HG03432 (cell line): Measurements from ENCODE around the gene CPLX3.
A peak's percentile ranks its signal among the peaks of the same experiment; 100 is the strongest.

Experiments used
- ATAC-seq: cut with Tn5 transposase; IDR thresholded peaks from one replicate; pipeline ENCODE4 v1.9.1; 2021; ENCODE audit warnings: mild to moderate bottlenecking, moderate library complexity; ENCODE audit not compliant: unreplicated experiment

Gene CPLX3

DNA sequence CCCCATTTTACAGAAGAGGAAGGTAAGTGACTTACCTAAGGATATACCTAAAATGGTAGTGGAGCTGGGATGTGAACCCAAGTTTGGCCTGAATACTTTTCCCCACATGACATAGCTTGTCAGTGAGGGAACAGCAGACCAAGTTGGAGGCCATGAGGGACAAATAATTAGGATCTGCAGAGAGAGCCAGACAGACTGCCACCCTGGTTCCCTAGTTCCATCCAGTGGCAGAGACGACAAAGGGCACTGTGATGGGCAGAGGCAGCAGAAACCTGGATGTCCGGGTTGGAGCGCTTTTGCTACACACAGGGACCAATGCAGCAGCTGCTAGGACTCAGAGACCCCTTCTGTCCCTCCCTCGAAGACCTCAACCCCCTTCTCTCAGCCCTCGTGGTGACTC lies 1.2 kb downstream of the CPLX3 start:
- ATAC-seq = no peak

DNA sequence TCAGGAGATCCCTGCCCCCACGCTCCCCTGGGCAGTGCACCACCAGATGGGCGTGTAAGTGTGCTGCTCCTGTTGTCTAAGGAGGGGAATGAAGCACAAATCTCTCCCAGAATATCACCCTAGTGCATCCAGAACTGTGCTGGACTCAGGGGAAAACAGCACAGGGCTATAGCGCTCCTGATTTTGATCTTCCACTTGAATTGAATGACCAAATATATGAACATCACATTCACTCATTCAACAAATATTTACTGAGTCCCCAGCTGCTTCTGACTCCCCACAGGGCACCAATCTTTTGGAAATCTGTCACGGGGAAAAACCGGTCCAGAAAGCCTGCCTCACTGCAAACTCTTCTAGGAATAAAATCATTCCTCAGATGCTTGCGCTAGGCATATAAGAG lies 2.4 kb downstream of the CPLX3 start:
- ATAC-seq = no peak

DNA sequence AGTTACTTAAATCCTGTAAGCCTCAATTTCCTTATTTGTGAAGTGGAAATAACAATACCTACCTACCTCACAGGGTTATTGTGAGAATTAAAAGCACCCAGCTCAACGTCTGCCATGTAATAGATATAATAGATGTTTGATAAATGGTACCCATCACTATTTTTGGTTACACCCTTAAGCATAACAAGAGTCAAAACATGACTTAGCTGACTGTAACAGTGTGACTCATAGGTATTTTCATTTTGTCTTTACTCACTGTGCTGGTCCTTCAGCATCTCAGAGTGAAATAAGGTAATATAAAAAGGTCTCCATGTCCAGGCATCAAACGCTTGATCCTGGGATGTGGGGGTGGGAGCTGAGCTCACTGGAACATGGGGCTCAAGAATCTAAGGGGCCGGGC lies 3.1 kb downstream of the CPLX3 start:
- ATAC-seq = no peak

DNA sequence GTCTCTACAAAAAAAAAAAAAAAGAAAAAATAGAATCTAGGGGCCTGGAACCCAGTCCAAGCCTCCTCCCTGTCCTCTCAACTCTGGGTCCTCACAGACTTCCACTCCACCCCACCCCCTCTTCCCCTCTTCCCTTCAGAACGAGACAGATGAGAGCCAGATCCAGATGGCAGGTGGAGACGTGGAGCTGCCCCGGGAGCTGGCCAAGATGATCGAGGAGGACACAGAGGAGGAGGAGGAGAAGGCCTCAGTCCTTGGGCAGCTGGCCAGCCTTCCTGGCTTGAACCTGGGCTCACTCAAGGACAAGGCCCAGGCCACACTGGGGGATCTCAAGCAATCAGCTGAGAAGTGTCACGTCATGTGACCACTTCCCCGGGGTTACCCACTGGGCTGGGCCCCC lies 3.6 kb downstream of the CPLX3 start:
- no peak for ATAC-seq

DNA sequence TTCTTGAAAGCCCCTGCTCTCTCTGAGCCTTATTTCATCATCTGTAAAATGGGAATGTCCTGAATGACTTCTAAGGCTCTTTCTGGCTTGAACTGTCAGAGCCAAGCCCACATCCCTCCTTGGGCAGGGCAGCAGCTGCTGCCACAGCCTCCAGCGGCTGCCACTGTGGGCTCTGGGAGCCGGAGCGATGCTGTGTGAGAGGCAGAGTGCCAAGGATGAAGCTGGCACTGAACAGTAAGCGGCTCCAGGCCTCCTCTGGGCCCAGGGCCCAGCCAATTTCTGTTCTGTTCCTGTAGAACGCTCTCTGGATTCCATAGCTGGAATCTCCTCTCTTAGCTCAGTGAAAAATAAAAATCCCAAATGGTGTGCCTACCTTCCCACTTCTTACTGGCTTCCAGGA lies 4.4 kb downstream of the CPLX3 start:
- no peak for ATAC-seq

DNA sequence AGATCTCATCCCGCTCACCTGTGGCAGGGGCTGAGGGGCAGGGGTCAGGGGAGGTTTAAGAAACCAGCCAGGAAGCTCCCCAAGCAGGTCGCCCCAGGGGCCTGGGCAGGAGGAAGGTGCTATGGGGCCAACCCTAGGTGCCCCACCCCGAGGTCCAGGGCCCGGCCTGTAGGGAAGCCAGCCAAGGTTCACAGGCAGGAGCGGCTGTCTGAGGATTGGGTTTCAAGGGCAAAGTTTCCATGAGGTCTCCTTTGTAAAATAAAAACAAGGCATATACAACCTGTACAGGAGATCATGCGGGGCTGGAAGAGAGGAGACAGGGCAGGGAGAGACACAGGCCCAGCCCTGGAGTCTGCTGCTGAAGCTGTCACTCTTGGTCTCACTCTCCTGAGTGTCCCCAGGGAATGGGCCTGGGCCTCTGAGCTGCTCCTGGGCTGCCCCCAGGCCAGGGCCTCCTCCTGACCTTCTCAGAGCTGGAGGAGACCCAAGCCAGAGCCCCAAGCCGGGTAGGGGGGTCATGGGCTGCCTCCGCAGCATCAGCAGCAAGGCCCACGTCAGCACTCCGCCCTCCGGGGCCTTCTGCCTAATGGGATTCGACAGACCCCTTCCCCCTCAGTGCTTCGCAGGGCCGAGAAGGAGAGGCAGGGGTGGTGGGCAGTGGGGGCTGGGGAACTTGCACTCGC lies 5.5 kb downstream of the CPLX3 start:
- no peak for ATAC-seq

DNA sequence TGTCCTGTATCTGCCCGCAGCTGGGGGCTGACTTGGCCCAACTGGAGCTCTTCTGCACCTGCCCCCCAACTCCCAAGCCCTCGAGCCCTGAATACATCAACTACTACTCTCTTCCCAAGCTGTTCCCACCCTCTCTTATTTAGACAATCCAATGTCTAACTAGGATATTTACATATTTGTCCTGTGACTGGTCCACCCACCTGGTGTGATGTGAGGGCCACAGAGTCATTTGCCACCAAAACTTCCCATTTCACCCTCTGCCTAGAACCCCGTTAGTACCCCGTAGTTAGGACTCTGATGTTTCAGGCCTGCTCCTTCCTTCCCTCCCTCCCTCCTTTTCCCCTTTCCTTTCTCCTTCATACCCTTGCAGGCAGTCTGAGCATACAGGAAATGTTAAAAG lies 6.4 kb downstream of the CPLX3 start:
- no peak for ATAC-seq

DNA sequence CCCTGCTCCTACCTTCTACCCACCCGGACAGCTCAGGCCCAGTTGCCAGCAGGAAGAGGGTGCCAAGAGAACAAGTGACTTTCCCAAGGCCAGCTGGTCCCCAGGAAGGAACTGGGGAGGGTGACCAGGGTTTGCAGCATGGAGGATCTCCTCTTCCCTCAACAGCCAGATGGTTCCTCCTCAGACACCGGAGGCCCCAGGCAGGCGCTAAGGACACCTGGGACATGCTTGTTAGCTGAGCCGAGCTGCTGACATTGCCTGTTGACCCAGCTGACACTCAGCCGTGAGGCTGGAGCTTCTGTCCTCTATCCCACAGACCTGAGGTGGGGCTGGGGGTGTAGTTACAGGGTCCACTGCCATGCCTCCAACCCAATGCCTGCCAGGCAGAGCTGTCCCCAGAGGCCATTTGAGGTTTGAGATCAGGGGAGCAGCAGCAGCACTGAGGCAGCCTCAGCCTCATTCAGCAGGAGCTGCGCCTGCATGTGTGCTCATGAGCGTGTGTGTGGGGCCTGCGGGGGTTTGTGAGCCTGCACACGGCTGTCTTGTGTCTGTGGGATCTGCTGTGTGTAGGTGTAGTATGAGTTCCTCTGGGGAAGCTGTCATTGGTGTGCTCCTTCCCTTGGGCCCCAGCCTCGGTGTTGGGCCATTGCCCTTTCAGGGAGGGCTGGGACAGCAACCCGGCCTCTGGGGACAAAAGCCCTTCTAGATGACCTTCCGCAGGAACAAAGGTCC lies 7.1 kb downstream of the CPLX3 start:
- no peak for ATAC-seq

DNA sequence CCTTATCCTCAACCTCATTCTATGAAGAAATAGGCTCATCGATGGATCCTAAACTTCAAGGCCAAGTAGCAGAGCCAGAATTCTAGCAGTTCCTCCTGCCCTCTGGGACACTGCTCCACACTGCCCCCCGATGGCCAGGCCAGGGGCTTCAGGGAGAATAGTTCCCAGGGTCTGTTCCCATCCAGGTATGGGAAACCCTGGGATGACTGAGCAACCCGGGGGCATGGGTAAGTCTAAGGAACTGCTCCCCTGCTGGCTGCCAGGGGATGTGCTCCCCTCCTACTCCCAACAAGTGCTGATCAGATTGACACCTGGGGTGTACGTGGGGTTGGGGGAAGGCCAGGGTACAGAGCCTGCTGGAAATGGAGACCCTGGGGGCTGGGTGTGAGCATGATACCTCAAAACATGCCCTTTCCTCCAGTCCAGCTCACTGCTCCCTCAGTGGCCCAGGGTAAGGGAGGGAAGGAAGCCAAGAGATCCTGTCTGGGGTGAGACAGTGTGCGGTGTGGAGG lies 8.9 kb downstream of the CPLX3 start:
- no peak for ATAC-seq

DNA sequence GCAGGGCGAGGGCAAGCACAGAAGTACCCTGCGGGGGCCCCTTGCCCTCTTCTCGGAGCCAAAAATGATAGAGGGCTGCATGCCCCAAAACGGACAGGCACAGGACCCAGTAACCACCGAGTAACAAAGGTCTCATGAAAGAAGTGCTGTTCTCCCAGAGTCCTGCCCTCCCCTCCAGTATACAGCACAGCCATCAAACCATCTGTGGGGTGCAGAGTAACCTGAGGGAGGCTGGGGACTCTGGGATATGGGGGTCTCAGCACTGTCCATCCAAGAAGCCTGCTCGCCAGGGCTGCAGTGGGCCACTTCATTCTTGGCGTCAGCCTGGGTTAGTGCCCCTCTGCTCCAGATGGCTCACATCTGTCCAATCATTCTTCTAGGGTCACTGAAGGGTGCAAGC lies 10.4 kb downstream of the CPLX3 start:
- no peak for ATAC-seq

DNA sequence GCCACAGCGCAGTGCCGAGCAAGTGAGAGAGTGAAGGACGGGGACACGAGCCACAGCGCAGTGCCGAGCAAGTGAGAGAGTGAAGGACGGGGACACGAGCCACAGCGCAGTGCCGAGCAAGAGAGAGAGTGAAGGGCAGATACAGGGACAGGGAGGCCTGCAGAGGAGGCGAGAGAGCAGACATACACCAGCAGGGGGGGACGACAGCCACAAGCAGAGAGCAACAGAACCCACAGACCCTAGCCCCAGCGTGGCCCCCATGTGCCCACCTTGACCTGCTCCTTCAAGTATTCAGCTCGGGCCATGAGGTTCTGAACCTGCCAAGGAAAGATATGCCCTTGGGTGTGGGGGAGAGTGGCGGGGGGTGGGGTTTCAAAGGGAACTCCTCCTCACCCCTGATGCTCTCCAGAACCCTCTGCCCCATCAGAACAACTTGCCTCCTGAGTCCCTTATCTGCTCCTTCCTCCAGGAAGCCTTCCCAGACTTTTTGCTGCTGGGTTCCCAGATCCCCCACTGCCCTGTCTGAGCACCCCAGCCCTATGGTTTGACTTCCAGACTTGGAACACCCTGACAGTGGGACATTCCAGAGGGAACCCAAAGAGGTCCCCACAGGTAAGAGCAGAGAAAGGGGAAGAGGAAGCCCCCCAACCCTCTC lies 11.2 kb downstream of the CPLX3 start:
- ATAC-seq = no peak

DNA sequence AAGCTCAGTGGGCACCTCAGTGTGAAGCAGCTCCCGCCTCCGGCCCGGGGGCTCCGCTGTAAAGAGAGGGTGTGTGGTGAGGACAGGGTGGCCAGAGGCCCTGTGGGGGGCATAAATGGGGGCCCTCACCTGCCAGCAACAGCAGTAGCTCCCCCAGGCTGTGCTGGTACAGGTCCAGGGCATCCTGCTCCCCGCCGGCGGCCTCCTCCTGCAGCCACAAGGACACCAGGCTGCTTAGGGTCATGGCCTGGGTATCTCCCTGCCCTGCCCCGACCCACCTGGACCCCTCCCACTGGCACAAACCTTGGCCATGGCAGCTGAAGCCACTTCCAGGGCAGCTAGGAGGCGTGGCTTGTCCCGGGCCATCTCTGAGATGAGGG lies 11.7 kb downstream of the CPLX3 start:
- ATAC-seq = no peak

DNA sequence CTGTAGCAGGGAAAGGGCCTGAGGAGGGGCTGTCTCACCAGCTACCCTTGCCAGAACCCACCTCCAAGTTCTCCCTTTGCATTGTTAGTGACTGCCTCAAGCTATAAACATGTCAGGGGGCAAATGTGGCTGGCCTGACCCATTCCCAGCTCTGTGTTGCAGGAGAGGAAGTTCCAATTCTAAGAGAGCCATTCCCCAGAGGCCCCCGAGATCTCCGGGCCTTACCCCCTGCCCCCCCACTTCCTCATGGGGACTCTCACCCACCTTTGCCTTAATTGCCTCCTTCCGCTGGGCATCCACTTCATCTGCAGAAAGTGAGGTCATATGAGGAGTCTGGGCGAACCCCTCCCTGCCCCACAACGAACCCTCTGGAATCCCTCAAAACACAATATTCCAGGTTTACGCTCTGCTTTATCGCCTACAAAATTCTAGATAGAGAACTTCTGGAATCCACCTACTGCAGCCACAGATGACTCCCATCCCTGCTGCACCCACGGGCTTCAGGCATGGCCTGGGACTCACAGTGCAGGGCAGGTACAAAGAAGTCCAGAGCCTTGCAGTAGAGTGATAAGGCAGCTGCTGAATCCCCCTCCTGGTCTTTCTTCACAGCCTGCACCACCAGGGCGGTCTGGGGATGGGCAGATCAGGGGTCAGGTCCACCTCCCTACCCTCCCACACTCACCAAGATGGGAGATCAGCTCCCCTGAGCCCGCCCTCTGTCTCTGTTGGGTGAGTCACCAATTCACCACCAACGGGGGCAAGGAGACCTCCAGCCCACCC lies 12.5 kb downstream of the CPLX3 start:
- ATAC-seq = no peak

DNA sequence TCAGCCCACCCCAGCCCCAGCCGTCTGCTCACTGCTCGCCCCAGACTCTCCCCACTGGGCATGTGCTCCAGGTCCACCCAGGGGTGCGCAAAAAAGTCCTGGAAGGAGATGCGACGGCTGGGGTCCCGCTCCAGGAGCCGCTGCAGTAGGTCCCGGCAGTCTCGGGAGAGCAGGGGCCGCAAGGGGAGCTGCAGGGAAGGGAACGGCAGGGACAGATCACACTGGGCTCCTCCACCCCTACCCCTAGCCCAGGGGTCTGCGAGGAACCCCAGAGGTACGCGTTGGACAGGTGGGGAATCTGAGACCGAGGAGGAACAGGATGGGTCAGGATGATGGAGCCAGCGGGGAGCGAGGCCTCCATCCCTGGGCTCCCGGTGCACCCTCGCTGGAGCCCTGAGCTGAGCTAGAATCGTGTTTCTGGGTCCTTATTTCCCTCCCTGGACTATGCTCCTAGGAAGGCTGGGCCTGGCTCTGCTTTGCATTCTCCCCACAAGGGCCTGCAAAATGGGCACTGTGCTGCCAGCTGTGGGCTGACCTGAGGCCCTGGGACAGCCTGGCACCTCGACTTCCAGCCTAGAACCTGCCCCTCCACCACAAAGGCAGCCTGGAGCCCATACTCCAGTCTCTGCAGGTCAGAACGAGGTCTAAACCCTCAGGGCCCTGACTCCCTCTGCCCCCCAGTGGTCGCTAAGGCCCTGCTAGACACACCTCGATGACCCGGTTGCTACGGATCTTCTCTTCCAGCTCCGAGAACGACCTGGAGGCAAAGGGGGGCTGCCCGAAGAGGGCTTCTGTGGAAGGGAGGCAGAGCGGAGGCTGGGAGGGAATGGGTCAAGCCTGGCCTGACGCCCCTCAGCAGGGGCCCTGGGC lies 13.3 kb downstream of the CPLX3 start:
- ATAC-seq = no peak

DNA sequence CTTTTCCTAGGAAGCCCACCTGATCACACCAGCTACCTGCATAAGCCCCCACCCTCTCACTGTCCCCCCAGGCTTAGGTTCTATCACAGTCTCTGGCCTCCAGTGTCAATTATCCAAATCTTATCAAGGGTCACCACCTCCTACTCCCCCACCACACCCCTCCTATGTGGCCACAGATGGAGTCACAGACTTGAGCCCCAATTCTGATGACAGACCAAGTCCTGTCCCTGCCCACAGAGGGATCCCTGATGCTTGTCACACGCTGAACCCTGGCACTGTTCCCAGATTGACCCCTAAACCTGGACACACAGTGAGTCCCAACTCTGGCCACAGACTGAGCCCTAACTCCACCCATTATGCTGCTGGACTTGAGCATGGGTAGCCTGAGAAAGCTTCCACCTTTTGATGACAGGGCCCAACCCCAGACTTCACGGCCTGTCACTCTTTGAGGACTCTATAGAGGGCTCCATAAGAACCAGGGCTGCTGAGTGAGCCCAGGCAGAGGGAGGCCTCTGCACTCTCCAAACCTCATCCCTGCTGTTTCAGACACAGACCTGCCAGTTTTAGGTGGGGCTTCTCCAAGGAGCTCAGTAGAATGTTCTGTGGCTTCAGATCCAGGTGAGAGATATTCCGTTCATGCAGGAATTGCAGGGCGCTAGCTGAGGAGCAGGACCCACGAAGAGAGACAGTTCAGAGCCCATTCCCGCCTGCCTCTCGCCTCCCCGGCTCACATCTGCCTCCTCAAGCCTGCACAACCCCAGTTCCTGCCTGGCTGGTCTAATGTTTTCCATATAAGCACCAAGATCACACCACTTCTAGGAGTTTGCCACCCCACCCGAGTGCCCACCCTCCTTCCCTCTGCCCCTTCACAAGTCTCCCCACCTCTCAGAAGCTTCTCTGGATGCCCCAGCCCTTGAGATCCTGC lies 14.7 kb downstream of the CPLX3 start:
- no peak for ATAC-seq

DNA sequence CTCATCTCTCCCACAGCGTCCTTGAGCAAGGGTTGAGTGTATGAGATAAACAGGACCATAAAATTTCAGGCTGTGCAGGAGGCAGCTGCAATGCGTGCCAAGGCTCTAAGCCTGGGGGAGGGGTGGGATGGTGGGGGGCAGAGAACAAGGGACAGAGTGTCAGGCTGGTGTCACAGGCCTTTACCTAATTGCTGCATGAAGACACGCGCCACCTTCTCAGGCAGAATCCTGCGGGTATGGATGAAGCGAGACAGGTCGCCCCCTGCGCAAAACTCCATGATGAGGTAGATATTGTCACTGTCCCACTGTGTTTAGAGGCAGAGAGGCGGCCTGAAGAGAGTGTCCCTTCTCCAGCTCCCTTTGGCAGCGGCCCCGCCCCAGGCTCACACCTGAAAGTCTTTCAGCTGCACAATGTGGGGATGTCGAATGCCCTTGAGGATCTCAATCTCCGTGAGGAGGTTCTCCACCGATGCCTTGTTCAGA lies 15.5 kb downstream of the CPLX3 start:
- ATAC-seq = no peak

DNA sequence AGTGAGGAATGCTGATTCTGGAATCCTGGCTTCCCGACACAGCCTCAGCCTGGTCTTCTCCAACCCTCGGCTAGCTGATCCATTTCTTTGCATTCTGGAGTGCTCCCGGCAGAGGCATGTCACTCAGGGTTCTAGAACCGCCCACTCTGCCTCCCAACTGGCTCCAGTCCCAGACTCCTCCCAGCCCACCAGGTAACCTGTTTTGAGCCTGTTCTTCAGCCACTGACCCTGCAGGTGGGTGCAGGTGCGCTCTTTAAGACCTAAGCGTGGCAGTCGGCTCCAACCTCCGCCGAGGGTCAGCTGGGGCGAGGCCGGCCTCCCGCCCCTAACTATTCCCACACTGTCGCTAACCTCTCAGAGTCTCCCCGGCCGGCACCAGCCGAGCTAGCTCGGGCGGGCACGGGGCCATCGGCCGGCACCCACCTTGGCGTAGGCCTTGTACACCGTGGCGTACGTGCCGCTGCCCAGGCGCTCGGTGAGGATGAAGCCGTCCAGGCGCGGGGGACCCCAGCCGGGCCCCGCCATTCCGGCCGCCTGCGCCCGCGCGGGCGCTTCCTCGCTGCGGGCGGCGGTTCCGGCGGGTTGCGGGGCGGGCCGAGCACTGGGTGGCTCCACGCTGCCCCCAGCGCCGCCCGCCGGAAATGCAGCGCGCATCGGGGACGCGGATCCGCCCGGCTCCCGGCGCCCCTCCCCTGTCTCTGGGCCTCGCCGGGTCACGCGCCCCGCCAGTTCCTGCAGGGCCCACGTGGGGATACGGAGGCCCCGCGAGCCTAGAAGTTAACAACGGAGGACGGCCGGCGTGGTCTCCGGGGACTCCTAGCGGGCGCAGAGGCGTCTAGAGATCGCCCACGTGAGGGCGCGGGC lies 16.4 kb downstream of the CPLX3 start, which contains the start of gene ULK3:
Gene ULK3 (minus strand): TSS at position 576 of the 864 bp plus-strand sequence. CDS start 51 bp downstream, at position 525.
- peak; percentile 82 for ATAC-seq

DNA sequence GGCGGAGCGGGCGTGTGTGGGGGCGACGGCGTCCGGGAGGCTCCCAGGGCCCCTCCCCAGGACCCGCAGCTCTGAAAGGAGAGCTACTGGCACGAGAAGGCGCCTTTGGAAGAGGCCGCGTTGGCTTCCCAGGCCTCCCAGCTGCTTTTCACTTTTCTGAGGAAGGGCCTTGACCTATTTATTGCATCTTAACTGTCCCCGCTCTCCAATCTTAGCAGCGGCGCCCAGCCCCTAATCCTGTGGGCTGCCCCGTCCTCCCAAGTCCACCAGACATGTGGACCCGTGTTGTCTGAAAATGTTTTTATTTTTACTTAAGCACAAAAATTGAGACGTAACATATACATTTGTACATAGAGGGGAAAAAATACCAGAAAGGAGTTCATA lies 17.0 kb downstream of the CPLX3 start:
- ATAC-seq = no peak
